Astrocyte (in vitro differentiated cells and primary cell): ENCODE results near the gene LMX1B.
"Not testable (repeated sequence)": the region's sequence is repeated elsewhere in the genome, so short reads cannot be mapped to it uniquely, and the experiment has no call there.

Experiments used
- EZH2 ChIP-seq: IDR thresholded peaks from 2 replicates; pipeline ENCODE4 v1.6.1; 2012; ENCODE audit warnings: mild to moderate bottlenecking, low read length, inconsistent platforms; ENCODE audit not compliant: insufficient read depth
- TF ChIP-seq, protein P1 (sequence below): IDR thresholded peaks from 2 replicates; pipeline ENCODE4 v1.5.1; 2011; ENCODE audit warnings: low read depth, mild to moderate bottlenecking, inconsistent platforms, low read length, moderate library complexity; ENCODE audit not compliant: insufficient read depth

DNA sequence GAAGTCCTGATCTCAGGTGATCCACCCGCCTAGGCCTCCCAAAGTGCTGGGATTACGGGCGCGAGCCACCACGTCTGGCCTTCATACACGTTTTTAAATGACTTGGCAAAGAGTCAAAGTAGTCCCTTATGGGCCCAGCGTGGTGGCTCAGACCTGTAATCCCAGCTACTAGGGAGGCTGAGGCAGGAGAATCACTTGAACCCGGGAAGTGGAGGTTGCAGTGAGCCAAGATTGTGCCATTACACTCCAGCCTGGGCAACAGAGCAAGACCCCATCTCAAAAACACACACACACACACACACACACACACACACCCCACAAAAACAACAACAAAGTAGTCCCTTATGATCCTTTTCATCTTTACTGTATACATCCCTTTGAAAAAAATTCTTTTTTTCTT, 116.9 kb downstream of the LMX1B start:
- TF ChIP-seq, protein P1, sequence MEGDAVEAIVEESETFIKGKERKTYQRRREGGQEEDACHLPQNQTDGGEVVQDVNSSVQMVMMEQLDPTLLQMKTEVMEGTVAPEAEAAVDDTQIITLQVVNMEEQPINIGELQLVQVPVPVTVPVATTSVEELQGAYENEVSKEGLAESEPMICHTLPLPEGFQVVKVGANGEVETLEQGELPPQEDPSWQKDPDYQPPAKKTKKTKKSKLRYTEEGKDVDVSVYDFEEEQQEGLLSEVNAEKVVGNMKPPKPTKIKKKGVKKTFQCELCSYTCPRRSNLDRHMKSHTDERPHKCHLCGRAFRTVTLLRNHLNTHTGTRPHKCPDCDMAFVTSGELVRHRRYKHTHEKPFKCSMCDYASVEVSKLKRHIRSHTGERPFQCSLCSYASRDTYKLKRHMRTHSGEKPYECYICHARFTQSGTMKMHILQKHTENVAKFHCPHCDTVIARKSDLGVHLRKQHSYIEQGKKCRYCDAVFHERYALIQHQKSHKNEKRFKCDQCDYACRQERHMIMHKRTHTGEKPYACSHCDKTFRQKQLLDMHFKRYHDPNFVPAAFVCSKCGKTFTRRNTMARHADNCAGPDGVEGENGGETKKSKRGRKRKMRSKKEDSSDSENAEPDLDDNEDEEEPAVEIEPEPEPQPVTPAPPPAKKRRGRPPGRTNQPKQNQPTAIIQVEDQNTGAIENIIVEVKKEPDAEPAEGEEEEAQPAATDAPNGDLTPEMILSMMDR, result not testable (repeated sequence)
- not testable (repeated sequence) for TF ChIP-seq EZH2
